ENCODE results near the gene WDR91. TPM values are rescaled to one million over a fixed set of nuclear protein-coding genes. Genes with fewer than 3 reads are reported as not detected.

Gene WDR91
- total and polyA plus RNA-seq, 2 donors (not counting 1 experiment from before 2014, with no cell fraction given) = 26.7 to 40.7 TPM

GRCh38 chr7:135195968-135196629 is 15.2 kb downstream of the WDR91 start:
- Histone ChIP-seq H3K4me3 (ENCODE audit: control extremely low read depth in 1 of 5, extremely low read depth in 1 of 5, insufficient read depth in 1 of 5, low read depth in 2 of 5, low read length in 4 of 5) (no peak overlapping the region), H4K20me1 (ENCODE audit: control insufficient read depth, insufficient read depth, low read length, poor library complexity, severe bottlenecking) (no peaks in the 10 kb centered on the region), H3K9me3 (ENCODE audit: control extremely low read depth in 1 of 3, control insufficient read depth in 2 of 3, insufficient read depth in 1 of 3, low read length in 2 of 3) (no peaks in the 10 kb centered on the region), H3K36me3 (replicated peaks in 1 of 2; ENCODE audit: control extremely low read depth in 1 of 2, control insufficient read depth in 1 of 2, extremely low read depth in 1 of 2, insufficient read depth in 2 of 2, low read length in 1 of 2) (peaks cover 2 to 86% of the 10 kb centered on the region in 2 experiments), H2AFZ (ENCODE audit: insufficient read depth, low read depth, low read length, poor library complexity, severe bottlenecking) (no peak overlapping the region), H3K9ac (ENCODE audit: low read length) (no peak overlapping the region), H3K79me2 (ENCODE audit: control insufficient read depth, insufficient read depth, low read length) (no peaks in the 10 kb centered on the region), H3K27ac (ENCODE audit: low read length in 2 of 2) (no peak overlapping the region), H3K4me2 (replicated peaks; ENCODE audit: low read depth, low read length, poor library complexity, severe bottlenecking) (no peak overlapping the region), H3K27me3 (replicated peaks in 1 of 4; ENCODE audit: control extremely low read depth in 1 of 4, control insufficient read depth in 3 of 4, insufficient read depth in 4 of 4, low read length in 3 of 4) (no peaks in the 10 kb centered on the region), H3K4me1 (ENCODE audit: control insufficient read depth in 2 of 2, insufficient read depth in 2 of 2, low read length in 2 of 2) (no peaks in the 10 kb centered on the region)
- H3K4me1 Mint-ChIP-seq = peaks cover 1% of the 10 kb centered on the region
- H3K9me3 Mint-ChIP-seq (ENCODE audit: insufficient read depth) = no peaks in the 10 kb centered on the region
- WGBS (ENCODE audit: insufficient coverage) = 97% methylated on average over 14 of the region's 14 CpGs
- ChIA-PET CTCF (no interaction called here), POLR2A (interaction anchor here (1.1 kb wide), 1 partner anchor 15 kb away, joined by 3 read pairs; no protein-coding TSS in a partner anchor)
- intact Hi-C loops (cut with micrococcal nuclease) = no loop called here
- no peak for TF ChIP-seq EZH2 (IDR thresholded peaks at IDR 0.05; ENCODE audit: borderline replicate concordance, insufficient read depth, low read depth, low read length, poor library complexity, severe bottlenecking)
- no peak for TF ChIP-seq CTCF (IDR thresholded peaks at IDR 0.05)
- DNase-seq (no peak), ATAC-seq (ENCODE audit: low read depth) (no peak)
- no peaks in the 10 kb centered on the region for H3K27me3 Mint-ChIP-seq
- H3K27ac Mint-ChIP-seq = no peak overlapping the region
- H3K4me3 Mint-ChIP-seq = no peak overlapping the region

- Mint-ChIP-seq H3K9me3 (ENCODE audit: insufficient read depth) (no peaks in the 10 kb centered on the region), H3K27me3 (no peaks in the 10 kb centered on the region), H3K27ac (no peak overlapping the region), H3K4me1 (peaks cover 1% of the 10 kb centered on the region), H3K4me3 (no peak overlapping the region)
- WGBS (ENCODE audit: insufficient coverage) = no CpG with 5 or more reads among the region's 4 CpGs
- Histone ChIP-seq H3K27ac (ENCODE audit: low read length in 2 of 2) (no peak overlapping the region), H2AFZ (ENCODE audit: insufficient read depth, low read depth, low read length, poor library complexity, severe bottlenecking) (no peak overlapping the region), H3K27me3 (replicated peaks in 1 of 4; ENCODE audit: control extremely low read depth in 1 of 4, control insufficient read depth in 3 of 4, insufficient read depth in 4 of 4, low read length in 3 of 4) (no peaks in the 10 kb centered on the region), H3K9me3 (ENCODE audit: control extremely low read depth in 1 of 3, control insufficient read depth in 2 of 3, insufficient read depth in 1 of 3, low read length in 2 of 3) (no peaks in the 10 kb centered on the region), H3K4me1 (ENCODE audit: control insufficient read depth in 2 of 2, insufficient read depth in 2 of 2, low read length in 2 of 2) (no peaks in the 10 kb centered on the region), H3K9ac (ENCODE audit: low read length) (no peak overlapping the region), H3K36me3 (replicated peaks in 1 of 2; ENCODE audit: control extremely low read depth in 1 of 2, control insufficient read depth in 1 of 2, extremely low read depth in 1 of 2, insufficient read depth in 2 of 2, low read length in 1 of 2) (peaks cover 2 to 77% of the 10 kb centered on the region in 2 experiments), H4K20me1 (ENCODE audit: control insufficient read depth, insufficient read depth, low read length, poor library complexity, severe bottlenecking) (no peaks in the 10 kb centered on the region), H3K79me2 (ENCODE audit: control insufficient read depth, insufficient read depth, low read length) (no peaks in the 10 kb centered on the region), H3K4me2 (replicated peaks; ENCODE audit: low read depth, low read length, poor library complexity, severe bottlenecking) (no peak overlapping the region), H3K4me3 (ENCODE audit: control extremely low read depth in 1 of 5, extremely low read depth in 1 of 5, insufficient read depth in 1 of 5, low read depth in 2 of 5, low read length in 4 of 5) (no peak overlapping the region)
- DNase-seq (no peak), ATAC-seq (ENCODE audit: low read depth) (no peak)
- ChIA-PET POLR2A (no interaction called here), CTCF (no interaction called here)
- TF ChIP-seq EZH2 (IDR thresholded peaks at IDR 0.05; ENCODE audit: borderline replicate concordance, insufficient read depth, low read depth, low read length, poor library complexity, severe bottlenecking) = no peak
- no peak for TF ChIP-seq CTCF (IDR thresholded peaks at IDR 0.05)
- intact Hi-C loops (cut with micrococcal nuclease) = no loop called here
Measured at GRCh38 chr7:135195156-135195555, 16.2 kb downstream of the WDR91 start.
